ENCODE measurements around the gene MGAT5. TPM values are rescaled to one million over a fixed set of nuclear protein-coding genes. Genes with fewer than 3 reads are reported as not detected.

Gene MGAT5
- total and polyA plus RNA-seq, 4 donors: 3.6 to 53.7 (median 31.3) TPM

DNA sequence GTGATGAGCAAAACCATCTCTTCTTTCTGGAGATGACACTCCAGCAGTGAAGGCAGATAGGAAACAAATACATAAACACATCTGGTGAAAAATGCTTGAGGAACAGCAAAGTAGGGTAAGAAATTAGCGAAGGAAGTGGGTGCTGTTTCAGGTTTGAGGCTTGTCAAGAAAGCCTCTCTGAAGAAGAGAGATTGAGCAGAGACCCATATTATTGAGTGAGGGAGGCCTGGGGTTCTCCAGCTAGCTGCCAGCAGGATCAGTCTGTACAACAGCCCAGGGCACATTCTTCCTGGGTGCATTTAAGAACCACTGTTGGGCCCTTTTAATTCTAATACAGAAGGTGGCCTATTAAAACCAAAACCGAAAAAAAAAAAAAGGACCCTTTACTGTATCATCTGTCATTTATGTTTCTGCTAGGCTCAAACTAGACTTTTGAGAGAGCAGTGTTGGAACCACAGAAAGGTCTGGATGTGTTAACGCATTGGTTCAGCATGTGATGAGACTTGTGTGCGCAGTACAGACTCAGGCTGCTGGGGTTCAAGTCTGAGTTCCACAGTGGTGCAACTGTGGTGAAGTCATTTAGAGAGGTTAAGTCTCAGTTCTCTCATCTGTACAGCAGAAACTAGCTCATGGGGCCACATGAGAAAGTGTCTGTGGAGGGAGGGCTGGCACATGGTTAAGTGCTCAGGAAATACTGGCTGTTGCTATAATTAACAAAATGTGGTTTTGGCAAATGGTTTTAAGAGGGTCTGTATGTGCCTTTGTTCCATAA, 28.9 kb downstream of the MGAT5 start:
- H3K36me3 ChIP-seq (ENCODE audit: control insufficient read depth in 4 of 4, insufficient read depth in 4 of 4, low read length in 4 of 4): no peaks in the 10 kb centered on the region
- WGBS, 2 donors: 82 to 86% methylated on average over 4 of the region's 4 CpGs
- DNase-seq: no peak
- peaks cover 0 to 21% (median 5%) of the 10 kb centered on the region in 5 donors for H3K4me1 ChIP-seq (ENCODE audit: control insufficient read depth in 5 of 5, insufficient read depth in 5 of 5, low read length in 5 of 5)
- ATAC-seq (ENCODE audit: insufficient read depth, low FRiP score): no peak
- H3K9ac ChIP-seq (ENCODE audit: insufficient read depth in 1 of 2, low read length in 2 of 2): no peak overlapping the region
- no peak overlapping the region for H3K4me3 ChIP-seq
- peak overlapping the region in 1 of 2 donors; percentile 27 for H3K27ac ChIP-seq (ENCODE audit: low read depth in 1 of 2, low read length in 1 of 2)
- TF ChIP-seq CTCF (IDR thresholded peaks at IDR 0.05; ENCODE audit: control extremely low read depth, extremely low read depth): no peak
- H3K27me3 ChIP-seq (ENCODE audit: control insufficient read depth in 3 of 3, insufficient read depth in 3 of 3, low read length in 2 of 3): no peaks in the 10 kb centered on the region
- no peaks in the 10 kb centered on the region for H3K9me3 ChIP-seq (ENCODE audit: control insufficient read depth in 4 of 4, insufficient read depth in 3 of 4, low read length in 3 of 4)

DNA sequence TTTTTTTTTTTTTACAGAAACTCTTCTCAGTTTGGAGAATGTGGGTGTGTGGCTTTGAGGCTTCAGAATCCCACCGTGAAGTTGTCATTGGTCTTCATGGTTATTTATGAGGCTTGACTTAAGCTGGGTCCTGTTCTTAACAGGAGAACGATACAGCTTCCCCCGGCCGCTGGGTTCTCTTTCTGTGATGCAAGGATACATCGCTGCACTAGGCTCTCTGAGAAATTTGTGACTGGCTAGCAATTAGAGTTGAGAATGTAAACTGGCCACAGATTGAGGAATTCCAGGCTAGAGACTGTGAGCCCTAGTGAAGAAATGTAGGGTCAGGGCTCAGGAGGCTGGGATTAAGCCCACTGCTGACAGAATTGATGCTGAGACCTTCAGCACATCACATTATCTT, 29.8 kb downstream of the MGAT5 start:
- no peaks in the 10 kb centered on the region for H3K36me3 ChIP-seq (ENCODE audit: control insufficient read depth in 4 of 4, insufficient read depth in 4 of 4, low read length in 4 of 4)
- no peak for DNase-seq
- WGBS, 2 donors: 73 to 84% methylated on average over 5 of the region's 5 CpGs
- no peaks in the 10 kb centered on the region for H3K27me3 ChIP-seq (ENCODE audit: control insufficient read depth in 3 of 3, insufficient read depth in 3 of 3, low read length in 2 of 3)
- TF ChIP-seq CTCF (IDR thresholded peaks at IDR 0.05; ENCODE audit: control extremely low read depth, extremely low read depth): no peak
- no peak overlapping the region for H3K9ac ChIP-seq (ENCODE audit: insufficient read depth in 1 of 2, low read length in 2 of 2)
- no peak overlapping the region for H3K27ac ChIP-seq (ENCODE audit: low read depth in 1 of 2, low read length in 1 of 2)
- H3K4me3 ChIP-seq: no peak overlapping the region
- no peaks in the 10 kb centered on the region for H3K9me3 ChIP-seq (ENCODE audit: control insufficient read depth in 4 of 4, insufficient read depth in 3 of 4, low read length in 3 of 4)
- H3K4me1 ChIP-seq (ENCODE audit: control insufficient read depth in 5 of 5, insufficient read depth in 5 of 5, low read length in 5 of 5): peaks cover 0 to 23% (median 3%) of the 10 kb centered on the region in 5 donors
- ATAC-seq (ENCODE audit: insufficient read depth, low FRiP score): no peak

GRCh38 chr2:134284119-134284670, 30.3 kb downstream of the MGAT5 start:
- TF ChIP-seq CTCF (IDR thresholded peaks at IDR 0.05; ENCODE audit: control extremely low read depth, extremely low read depth): no peak
- ATAC-seq (ENCODE audit: insufficient read depth, low FRiP score): no peak
- Histone ChIP-seq H3K27ac (ENCODE audit: low read depth in 1 of 2, low read length in 1 of 2) (no peak overlapping the region), H3K9ac (ENCODE audit: insufficient read depth in 1 of 2, low read length in 2 of 2) (no peak overlapping the region), H3K4me3 (no peak overlapping the region), H3K27me3 (ENCODE audit: control insufficient read depth in 3 of 3, insufficient read depth in 3 of 3, low read length in 2 of 3) (no peaks in the 10 kb centered on the region), H3K4me1 (ENCODE audit: control insufficient read depth in 5 of 5, insufficient read depth in 5 of 5, low read length in 5 of 5) (peaks cover 0 to 18% (median 2%) of the 10 kb centered on the region in 5 donors), H3K9me3 (ENCODE audit: control insufficient read depth in 4 of 4, insufficient read depth in 3 of 4, low read length in 3 of 4) (no peaks in the 10 kb centered on the region), H3K36me3 (ENCODE audit: control insufficient read depth in 4 of 4, insufficient read depth in 4 of 4, low read length in 4 of 4) (no peaks in the 10 kb centered on the region)
- 93 to 96% methylated on average over 1 of the region's 1 CpG for WGBS, 2 donors
- DNase-seq: no peak
